Keratinocyte (primary cell): ENCODE data around the gene REPIN1. TPM values are rescaled to one million over a fixed set of nuclear protein-coding genes. Genes with fewer than 3 reads are reported as not detected.

Source experiments
- DNase-seq: peaks from one replicate; pipeline ENCODE4 v3.0.0-alpha.2; 2011; ENCODE audit warnings: low read depth, missing footprints, low spot score
- FAIRE-seq: peaks from 2 replicates; lab custom pipeline; 2011; peaks lifted over from hg19 to GRCh38; lab: Jason Lieb, UNC
- H2AFZ ChIP-seq: 2 replicates; pipeline ENCODE4 v1.6.0; 2012; ENCODE audit warnings: low read length, control low read depth, inconsistent platforms; ENCODE audit not compliant: control insufficient read depth
- H3K27ac ChIP-seq: 2 replicates; pipeline ENCODE4 v1.5.1; 2011; ENCODE audit warnings: low read length; ENCODE audit not compliant: control insufficient read depth, insufficient read depth
- H3K27me3 ChIP-seq: 3 replicates; pipeline ENCODE4 v1.6.0; 2011; ENCODE audit warnings: low read length; ENCODE audit not compliant: control insufficient read depth, insufficient read depth; ENCODE audit errors: extremely low read depth
- H3K36me3 ChIP-seq, 2 experiments: 2 replicates in 1 of 2; 3 replicates in 1 of 2; pipeline ENCODE4 v1.5.1; 2011; ENCODE audit warnings: low read length in 2 of 2, mild to moderate bottlenecking in 1 of 2; ENCODE audit not compliant: control insufficient read depth in 2 of 2, insufficient read depth in 2 of 2; ENCODE audit errors: extremely low read depth in 1 of 2
- H3K4me1 ChIP-seq: 3 replicates; pipeline ENCODE4 v1.5.1; 2011; ENCODE audit warnings: low read length; ENCODE audit not compliant: control insufficient read depth, insufficient read depth; ENCODE audit errors: extremely low read depth
- H3K4me2 ChIP-seq: 3 replicates; pipeline ENCODE4 v1.6.0; 2011; ENCODE audit warnings: low read depth, low read length; ENCODE audit not compliant: control insufficient read depth, insufficient read depth; ENCODE audit errors: extremely low read depth
- H3K4me3 ChIP-seq, 3 experiments: fragments of 200-600 bp in 1 of 3; sonication (generic) in 1 of 3; 2 replicates in 2 of 3; 3 replicates in 1 of 3; pipeline ENCODE4 v1.5.1; 2011 to 2016; ENCODE audit warnings: low read length in 3 of 3, mild to moderate bottlenecking in 3 of 3, control low read depth in 2 of 3, inconsistent platforms in 1 of 3, low read depth in 1 of 3, mixed read lengths in 1 of 3, mixed run types in 1 of 3, moderate library complexity in 1 of 3; ENCODE audit not compliant: control insufficient read depth in 2 of 3, insufficient read depth in 2 of 3; ENCODE audit errors: extremely low read depth in 1 of 3
- H3K79me2 ChIP-seq: 2 replicates; pipeline ENCODE4 v1.6.0; 2012; ENCODE audit warnings: low read length; ENCODE audit not compliant: control insufficient read depth, insufficient read depth
- H3K9ac ChIP-seq: 3 replicates; pipeline ENCODE4 v1.6.0; 2011; ENCODE audit warnings: low read length; ENCODE audit not compliant: control insufficient read depth, insufficient read depth; ENCODE audit errors: extremely low read depth
- H3K9me1 ChIP-seq: 3 replicates; pipeline ENCODE4 v1.6.0; 2011; ENCODE audit warnings: low read length; ENCODE audit not compliant: control insufficient read depth, insufficient read depth; ENCODE audit errors: extremely low read depth
- H3K9me3 ChIP-seq: 2 replicates; pipeline ENCODE4 v1.5.1; 2012; ENCODE audit warnings: low read depth, low read length; ENCODE audit not compliant: control insufficient read depth
- H4K20me1 ChIP-seq: 3 replicates; pipeline ENCODE4 v1.6.0; 2011; ENCODE audit warnings: low read length; ENCODE audit not compliant: control insufficient read depth, insufficient read depth; ENCODE audit errors: extremely low read depth
- CTCF ChIP-seq, 3 experiments: IDR thresholded peaks in 1 of 3; conservative IDR thresholded peaks in 1 of 3; optimal IDR thresholded peaks in 1 of 3; 2 replicates in 2 of 3; 3 replicates in 1 of 3; pipeline versions ENCODE3 to v1.5.1; 2011; ENCODE audit warnings: low read length in 3 of 3, mild to moderate bottlenecking in 3 of 3, moderate library complexity in 2 of 3, control low read depth in 1 of 3, inconsistent platforms in 1 of 3; ENCODE audit not compliant: insufficient read depth in 2 of 3; ENCODE audit errors: extremely low read depth in 1 of 3
- EZH2 ChIP-seq: IDR thresholded peaks from one replicate; pipeline ENCODE4 v1.6.1; 2012; ENCODE audit warnings: inconsistent platforms, mild to moderate bottlenecking, low read length, moderate library complexity
- dilution Hi-C: fragments of 300-500 bp; cut with MboI; formaldehyde crosslinking; loops from one replicate; pipeline ENCODE4 v1.7.0; 2020; ENCODE audit warnings: low sequenced_read_pairs; ENCODE audit not compliant: extremely low pct_ligation_motif_present
- polyA plus RNA-seq, 5 experiments: library from polyadenylated mRNA; depleted of rRNA in 3 of 5; stranded (reverse) in 3 of 5; stranded (forward) in 1 of 5; unstranded in 1 of 5; fragments of >200 nt; gene quantifications; 1 replicate in 1 of 5; 2 replicates in 3 of 5; 3 replicates in 1 of 5; pipeline versions ENCODE4 v1.2.1 to v1.2.3, GENCODE V29; 2011 to 2012; ENCODE audit warnings: missing spikeins in 2 of 5, low read depth in 1 of 5, low replicate concordance in 1 of 5

The REPIN1 gene
- polyA plus RNA-seq, 1 donor (not counting 4 experiments of a cell fraction or from before 2014, with no cell fraction given): 9.3 TPM

DNA sequence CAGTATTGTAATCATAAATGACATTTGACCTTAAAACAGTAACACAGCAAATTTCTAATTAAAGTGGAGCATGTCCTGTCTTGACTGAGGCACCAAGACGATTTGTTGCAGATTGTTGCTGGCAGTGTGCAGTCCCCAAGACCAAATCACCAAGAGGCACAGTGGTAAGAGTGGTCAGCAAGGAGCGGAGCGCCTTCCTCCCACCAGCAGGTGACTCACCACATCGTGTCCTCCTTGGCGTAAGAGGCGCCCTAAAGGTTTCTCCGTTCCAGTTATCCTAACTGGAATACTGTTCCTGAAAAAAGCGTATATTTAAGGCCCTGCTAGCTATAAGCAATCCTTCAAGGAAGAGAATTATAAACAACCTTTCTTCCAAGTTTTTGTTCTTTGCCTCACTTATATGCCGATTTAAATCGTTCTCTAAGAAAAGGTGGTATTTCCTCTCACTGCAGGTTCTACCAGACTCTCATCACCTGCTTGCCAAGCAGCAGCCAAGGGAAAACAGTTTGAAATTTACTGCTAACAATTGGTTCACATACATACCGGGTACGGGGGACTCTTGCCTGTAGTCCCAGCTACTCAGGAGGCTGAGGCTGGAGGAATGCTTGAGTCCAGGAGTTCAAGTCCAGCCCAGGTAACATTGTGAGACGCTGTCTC, 10.7 kb upstream of the REPIN1 start:
- no peak for FAIRE-seq

GRCh38 chr7:150358433-150358832, 10.2 kb upstream of the REPIN1 start:
- TF ChIP-seq EZH2: no peak
- no peak for TF ChIP-seq CTCF (optimal IDR thresholded peaks at IDR 0.05 in 1 of 3, IDR thresholded peaks at IDR 0.05 in 1 of 3, conservative IDR thresholded peaks at IDR 0.05 in 1 of 3; ENCODE audit: extremely low read depth in 1 of 3, insufficient read depth in 2 of 3, low read length in 3 of 3)
- Histone ChIP-seq H2AFZ (no peak overlapping the region), H3K9me3 (no peaks in the 10 kb centered on the region), H3K4me3 (no peak overlapping the region), H3K27me3 (no peaks in the 10 kb centered on the region), H3K27ac (no peak overlapping the region), H3K36me3 (no peaks in the 10 kb centered on the region), H3K9me1 (no peaks in the 10 kb centered on the region), H3K79me2 (no peaks in the 10 kb centered on the region), H4K20me1 (no peaks in the 10 kb centered on the region), H3K4me2 (no peak overlapping the region), H3K9ac (no peak overlapping the region), H3K4me1 (no peaks in the 10 kb centered on the region)
- dilution Hi-C loops: no loop called here
- DNase-seq (no peak), FAIRE-seq (no peak)

More for the DNA sequence above, 10.7 kb upstream of the REPIN1 start:
- no peak overlapping the region for H3K27ac ChIP-seq
- dilution Hi-C loops: no loop called here
- H3K9ac ChIP-seq: no peak overlapping the region
- H3K9me3 ChIP-seq: no peaks in the 10 kb centered on the region
- no peaks in the 10 kb centered on the region for H3K27me3 ChIP-seq
- H2AFZ ChIP-seq: no peak overlapping the region
- no peaks in the 10 kb centered on the region for H3K9me1 ChIP-seq
- DNase-seq: no peak
- no peak overlapping the region for H3K4me3 ChIP-seq
- no peak overlapping the region for H3K4me2 ChIP-seq
- TF ChIP-seq CTCF (optimal IDR thresholded peaks at IDR 0.05 in 1 of 3, IDR thresholded peaks at IDR 0.05 in 1 of 3, conservative IDR thresholded peaks at IDR 0.05 in 1 of 3; ENCODE audit: extremely low read depth in 1 of 3, insufficient read depth in 2 of 3, low read length in 3 of 3) (peak in 1 of 3 experiments; percentile 12), EZH2 (no peak)
- H3K4me1 ChIP-seq: no peaks in the 10 kb centered on the region
- no peaks in the 10 kb centered on the region for H4K20me1 ChIP-seq
- H3K36me3 ChIP-seq: no peaks in the 10 kb centered on the region
- H3K79me2 ChIP-seq: no peaks in the 10 kb centered on the region
